NB4 (cell line): ENCODE measurements around the gene COG6.

ENCODE experiments used
- POLR2A ChIP-seq: IDR thresholded peaks from 2 replicates; pipeline ENCODE4 v1.6.1; 2011; ENCODE audit warnings: mild to moderate bottlenecking; ENCODE audit not compliant: insufficient read length; ENCODE audit errors: extremely low read depth
- TF ChIP-seq, protein P1 (sequence below): IDR thresholded peaks from one replicate; pipeline ENCODE4 v1.5.1; 2012; ENCODE audit warnings: low read depth, low read length
- TF ChIP-seq, protein P2 (sequence below): IDR thresholded peaks from 2 replicates; pipeline ENCODE4 v1.6.1; 2011; ENCODE audit warnings: low read depth, low read length

- no peak for TF ChIP-seq POLR2A
- TF ChIP-seq, protein P1, sequence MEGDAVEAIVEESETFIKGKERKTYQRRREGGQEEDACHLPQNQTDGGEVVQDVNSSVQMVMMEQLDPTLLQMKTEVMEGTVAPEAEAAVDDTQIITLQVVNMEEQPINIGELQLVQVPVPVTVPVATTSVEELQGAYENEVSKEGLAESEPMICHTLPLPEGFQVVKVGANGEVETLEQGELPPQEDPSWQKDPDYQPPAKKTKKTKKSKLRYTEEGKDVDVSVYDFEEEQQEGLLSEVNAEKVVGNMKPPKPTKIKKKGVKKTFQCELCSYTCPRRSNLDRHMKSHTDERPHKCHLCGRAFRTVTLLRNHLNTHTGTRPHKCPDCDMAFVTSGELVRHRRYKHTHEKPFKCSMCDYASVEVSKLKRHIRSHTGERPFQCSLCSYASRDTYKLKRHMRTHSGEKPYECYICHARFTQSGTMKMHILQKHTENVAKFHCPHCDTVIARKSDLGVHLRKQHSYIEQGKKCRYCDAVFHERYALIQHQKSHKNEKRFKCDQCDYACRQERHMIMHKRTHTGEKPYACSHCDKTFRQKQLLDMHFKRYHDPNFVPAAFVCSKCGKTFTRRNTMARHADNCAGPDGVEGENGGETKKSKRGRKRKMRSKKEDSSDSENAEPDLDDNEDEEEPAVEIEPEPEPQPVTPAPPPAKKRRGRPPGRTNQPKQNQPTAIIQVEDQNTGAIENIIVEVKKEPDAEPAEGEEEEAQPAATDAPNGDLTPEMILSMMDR = peak; percentile 17
- TF ChIP-seq, protein P2, sequence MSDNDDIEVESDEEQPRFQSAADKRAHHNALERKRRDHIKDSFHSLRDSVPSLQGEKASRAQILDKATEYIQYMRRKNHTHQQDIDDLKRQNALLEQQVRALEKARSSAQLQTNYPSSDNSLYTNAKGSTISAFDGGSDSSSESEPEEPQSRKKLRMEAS = 0 out of 2 replicates have a peak, but pooled peaks have one; percentile 21
Measured at GRCh38 chr13:39777527-39778061, 122.1 kb downstream of the COG6 start.
